Stimulated activated CD4-positive, alpha-beta T cell treated with anti-CD3 and anti-CD28 coated beads, Interleukin-1b, Interleukin-23, amount 100 ng/mL, for 48 hours (primary cell): ENCODE data around the gene PRKCA.

Source experiments
- DNase-seq: peaks from one replicate; pipeline ENCODE4 v3.0.0-alpha.2; 2020

Gene PRKCA

DNA sequence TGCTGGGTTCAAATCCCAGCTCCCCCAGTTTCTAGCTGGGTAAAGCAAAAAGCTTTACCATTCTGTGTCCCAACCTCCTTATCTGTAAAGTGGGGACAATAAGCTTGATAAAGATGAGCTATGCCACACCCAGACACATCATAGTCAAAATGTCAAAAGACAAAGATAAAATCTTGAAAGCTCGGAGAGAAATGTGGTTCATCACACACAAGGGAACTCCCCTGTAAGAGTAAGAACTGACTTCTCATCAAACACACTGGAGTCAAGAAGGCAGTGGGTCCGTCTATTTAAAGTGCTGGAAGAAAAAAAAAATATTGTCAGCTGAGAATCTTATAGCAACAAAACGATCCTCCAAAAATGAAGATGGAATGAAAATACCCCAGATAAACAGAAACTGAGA, 557.8 kb downstream of the PRKCA start:
- DNase-seq, result no peak
